Tibial artery (tissue), 4 donors: ENCODE results near the gene KCP.

Experiments used
- DNase-seq, 2 donors: peaks; one replicate each; pipeline ENCODE4 v3.0.0-alpha.2; 2019
- H3K27ac ChIP-seq, 2 donors: fragments of 200-600 bp; sonication (generic) in 1 of 2; 1 replicate in 1 of 2; 2 replicates in 1 of 2; pipeline ENCODE4 v1.5.1; 2018 to 2019; ENCODE audit warnings: mild to moderate bottlenecking in 1 of 2
- H3K27me3 ChIP-seq, 2 donors: fragments of 200-600 bp; sonication (generic) in 1 of 2; one replicate each; pipeline versions ENCODE4 v1.5.1 to v1.6.0; 2016 to 2019
- H3K36me3 ChIP-seq, 3 donors: fragments of 200-600 bp; sonication (generic) in 2 of 3; one replicate each; pipeline ENCODE4 v1.5.1; 2016 to 2019; ENCODE audit warnings: mild to moderate bottlenecking in 2 of 3
- H3K4me1 ChIP-seq, 4 donors: fragments of 200-600 bp; sonication (generic) in 2 of 4; 1 replicate in 3 of 4; 2 replicates in 1 of 4; pipeline ENCODE4 v1.5.1; 2016 to 2019
- H3K4me3 ChIP-seq, 2 donors: fragments of 200-600 bp; sonication (generic) in 1 of 2; 1 replicate in 1 of 2; 2 replicates in 1 of 2; pipeline ENCODE4 v1.5.1; 2018 to 2019; ENCODE audit warnings: mild to moderate bottlenecking in 2 of 2
- H3K9me3 ChIP-seq, 3 donors: fragments of 200-600 bp; sonication (generic) in 1 of 3; one replicate each; pipeline ENCODE4 v1.5.1; 2016 to 2019
- intact Hi-C: fragments of 100-400 bp; cut with DNase I; formaldehyde crosslinking; loops from one replicate; pipeline ENCODE4 v1.15.0; 2023; ENCODE audit warnings: low total_unique reads
- TF ChIP-seq, protein P1 (sequence below), 2 experiments: fragments of 200-600 bp in 1 of 2; fragments of 450-650 bp in 1 of 2; IDR thresholded peaks; one replicate each; pipeline ENCODE4 v1.5.1; 2017 to 2019; ENCODE audit warnings: antibody characterized with exemption in 2 of 2, mild to moderate bottlenecking in 1 of 2, moderate library complexity in 1 of 2

KCP gene

DNA sequence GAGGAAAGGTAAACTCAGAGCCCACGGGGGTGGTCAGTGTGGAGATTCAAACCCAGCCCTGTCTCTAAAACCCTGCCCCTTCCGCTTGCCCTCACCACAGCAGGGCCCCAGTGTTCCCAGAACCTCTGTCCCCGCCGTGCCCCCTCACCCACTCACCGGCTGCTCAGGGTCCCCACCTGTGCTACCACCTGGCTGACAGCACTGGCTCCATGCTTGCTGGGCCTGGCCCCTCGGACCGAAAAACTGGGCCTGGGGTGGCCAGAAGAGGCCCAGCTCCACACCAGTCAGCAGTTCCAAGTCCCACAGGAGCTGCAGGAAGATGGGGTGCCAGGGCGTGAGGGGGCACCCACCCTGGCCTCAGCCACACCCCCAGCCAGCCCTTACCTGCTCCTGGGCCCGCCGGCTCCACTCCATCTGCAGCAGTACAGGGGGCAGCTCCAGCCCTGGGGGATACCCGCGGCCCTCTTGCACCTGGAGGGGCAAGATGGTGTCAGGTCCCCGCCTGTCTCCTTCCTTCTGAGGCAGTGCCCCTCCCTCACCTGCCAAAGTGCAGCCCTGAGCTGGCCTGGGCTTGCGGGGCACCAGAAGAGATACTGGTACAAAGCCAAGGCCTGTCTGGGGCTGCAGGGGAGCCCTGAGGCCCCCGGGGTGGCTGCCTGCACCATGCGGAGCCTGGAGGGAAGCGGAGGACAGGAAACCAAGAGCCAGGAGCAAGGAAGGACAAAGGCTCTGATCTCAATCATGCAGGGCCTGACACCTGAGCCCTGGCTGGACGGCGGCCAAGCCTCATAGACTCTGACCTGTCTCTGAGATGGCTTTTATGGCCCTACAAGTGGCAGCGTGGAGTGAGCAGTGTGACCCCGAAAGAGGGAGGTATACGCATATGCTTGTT is 36.1 kb downstream of the KCP start:
- Histone ChIP-seq H3K9me3 (no peaks in the 10 kb centered on the region), H3K27me3 (peaks cover 0 to 8% of the 10 kb centered on the region in 2 donors), H3K4me1 (peaks cover 0 to 10% (median 8%) of the 10 kb centered on the region in 4 donors), H3K4me3 (no peak overlapping the region), H3K36me3 (no peaks in the 10 kb centered on the region), H3K27ac (no peak overlapping the region)
- intact Hi-C loops: no loop called here
- DNase-seq: no peak
- TF ChIP-seq, protein P1, sequence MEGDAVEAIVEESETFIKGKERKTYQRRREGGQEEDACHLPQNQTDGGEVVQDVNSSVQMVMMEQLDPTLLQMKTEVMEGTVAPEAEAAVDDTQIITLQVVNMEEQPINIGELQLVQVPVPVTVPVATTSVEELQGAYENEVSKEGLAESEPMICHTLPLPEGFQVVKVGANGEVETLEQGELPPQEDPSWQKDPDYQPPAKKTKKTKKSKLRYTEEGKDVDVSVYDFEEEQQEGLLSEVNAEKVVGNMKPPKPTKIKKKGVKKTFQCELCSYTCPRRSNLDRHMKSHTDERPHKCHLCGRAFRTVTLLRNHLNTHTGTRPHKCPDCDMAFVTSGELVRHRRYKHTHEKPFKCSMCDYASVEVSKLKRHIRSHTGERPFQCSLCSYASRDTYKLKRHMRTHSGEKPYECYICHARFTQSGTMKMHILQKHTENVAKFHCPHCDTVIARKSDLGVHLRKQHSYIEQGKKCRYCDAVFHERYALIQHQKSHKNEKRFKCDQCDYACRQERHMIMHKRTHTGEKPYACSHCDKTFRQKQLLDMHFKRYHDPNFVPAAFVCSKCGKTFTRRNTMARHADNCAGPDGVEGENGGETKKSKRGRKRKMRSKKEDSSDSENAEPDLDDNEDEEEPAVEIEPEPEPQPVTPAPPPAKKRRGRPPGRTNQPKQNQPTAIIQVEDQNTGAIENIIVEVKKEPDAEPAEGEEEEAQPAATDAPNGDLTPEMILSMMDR (IDR thresholded peaks at IDR 0.05): no peak

DNA sequence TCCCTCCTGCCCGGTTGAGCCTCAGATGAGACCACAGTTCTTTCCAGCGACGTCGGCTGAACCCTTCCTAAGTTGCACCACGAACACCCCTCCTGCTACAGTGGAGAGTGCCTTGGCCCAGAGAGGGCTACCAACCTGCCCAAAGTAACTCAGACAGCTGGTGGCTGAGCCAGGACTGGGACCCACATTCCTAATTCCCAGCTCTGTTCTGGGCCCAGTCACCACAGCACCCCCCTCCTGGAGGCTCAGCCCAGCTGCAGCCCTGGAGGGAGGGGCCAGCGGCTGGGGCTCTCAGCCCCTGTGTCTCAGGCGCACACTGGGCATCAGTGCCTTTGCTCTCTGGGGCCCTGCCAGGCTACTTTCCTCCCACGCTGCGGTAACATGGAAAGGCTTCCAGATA is 37.3 kb downstream of the KCP start:
- Histone ChIP-seq H3K4me3 (no peak overlapping the region), H3K27ac (no peak overlapping the region), H3K9me3 (no peaks in the 10 kb centered on the region), H3K36me3 (no peaks in the 10 kb centered on the region), H3K27me3 (peaks cover 0 to 8% of the 10 kb centered on the region in 2 donors), H3K4me1 (peaks cover 0 to 22% (median 19%) of the 10 kb centered on the region in 4 donors)
- no peak for DNase-seq
- TF ChIP-seq, protein P1 (IDR thresholded peaks at IDR 0.05): no peak
- intact Hi-C loops: no loop called here

DNA sequence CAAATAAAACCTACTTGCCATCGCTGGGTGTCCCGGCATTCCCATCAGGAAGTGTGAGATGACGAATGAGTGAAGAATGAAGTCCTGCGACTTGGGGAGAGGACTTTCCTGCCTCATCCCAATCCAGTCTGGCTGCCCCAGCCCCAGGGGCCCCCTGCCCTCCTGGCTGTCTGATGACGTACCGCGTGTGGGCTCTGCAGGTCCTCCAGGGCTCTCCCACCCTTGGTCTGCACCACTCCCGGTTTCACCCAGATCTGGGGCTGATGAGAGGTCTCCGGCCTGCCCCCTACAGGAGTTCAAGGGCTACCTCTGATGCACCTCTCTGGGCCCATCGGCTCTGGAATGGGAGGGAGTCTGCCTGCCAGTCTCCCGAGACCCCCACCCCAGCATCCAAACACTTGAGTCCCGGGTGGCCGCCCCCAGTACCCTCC is 38.1 kb downstream of the KCP start:
- H3K4me3 ChIP-seq: no peak overlapping the region
- H3K27ac ChIP-seq: no peak overlapping the region

DNA sequence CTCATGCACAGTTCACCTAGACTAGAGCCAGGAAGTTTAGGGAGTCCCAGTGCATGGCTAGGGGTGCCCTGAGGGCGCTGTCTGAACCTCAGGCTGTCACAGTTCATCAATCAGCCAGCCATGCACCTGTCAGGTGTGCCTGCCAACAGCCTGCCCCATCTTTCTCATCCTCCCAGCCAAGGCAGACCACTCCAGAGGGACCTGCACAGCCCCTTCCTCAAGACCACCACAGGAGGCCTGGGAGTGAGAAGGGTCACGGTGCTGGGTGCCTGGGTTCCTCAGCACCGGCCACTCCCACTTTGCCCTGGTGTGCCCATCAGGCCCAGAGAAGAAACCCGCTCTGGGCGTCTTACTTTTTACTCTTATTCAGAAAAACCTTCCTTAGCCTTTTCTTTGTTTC is 39.5 kb downstream of the KCP start:
- Histone ChIP-seq H3K36me3 (peaks cover 0 to 9% (median 1%) of the 10 kb centered on the region in 3 donors), H3K27ac (no peak overlapping the region), H3K27me3 (peaks cover 0 to 8% of the 10 kb centered on the region in 2 donors), H3K9me3 (no peaks in the 10 kb centered on the region), H3K4me3 (no peak overlapping the region), H3K4me1 (peaks cover 0 to 23% (median 19%) of the 10 kb centered on the region in 4 donors)
- DNase-seq: no peak
- intact Hi-C loops: no loop called here
- TF ChIP-seq, protein P1 (IDR thresholded peaks at IDR 0.05): no peak

More for the DNA sequence above, 38.1 kb downstream of the KCP start:
- intact Hi-C loops: no loop called here
- TF ChIP-seq, protein P1 (IDR thresholded peaks at IDR 0.05): no peak
- peaks cover 0 to 23% (median 19%) of the 10 kb centered on the region in 4 donors for H3K4me1 ChIP-seq
- peaks cover 0 to 8% of the 10 kb centered on the region in 2 donors for H3K27me3 ChIP-seq
- no peaks in the 10 kb centered on the region for H3K9me3 ChIP-seq
- DNase-seq: no peak
- H3K36me3 ChIP-seq: no peaks in the 10 kb centered on the region

DNA sequence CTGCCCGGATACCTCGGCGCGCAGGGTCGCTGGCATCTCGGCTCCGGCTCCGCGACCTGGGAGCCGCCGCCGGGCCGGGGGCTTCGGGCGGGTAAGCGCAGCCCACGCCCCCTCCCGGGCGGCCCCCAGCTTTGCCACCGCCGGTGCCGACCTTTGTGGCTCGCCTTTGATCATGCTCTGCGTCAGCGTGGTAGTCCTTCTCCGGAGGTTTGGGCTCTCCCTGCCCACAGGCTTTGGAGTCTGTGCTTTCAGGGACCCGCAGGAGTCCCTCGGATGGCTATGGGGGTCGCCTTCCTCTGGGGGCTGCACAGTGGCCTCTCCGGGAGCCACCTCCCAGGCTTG is 40.6 kb downstream of the KCP start:
- DNase-seq: no peak
- intact Hi-C loops: loop anchor here (10.0 kb wide), 1 partner anchor 135 kb away; the partner anchor contains the start of gene CALU
- peak overlapping the region; percentile 50 to 68 for H3K4me3 ChIP-seq
- peaks cover 0 to 25% (median 19%) of the 10 kb centered on the region in 4 donors for H3K4me1 ChIP-seq
- peaks cover 0 to 8% of the 10 kb centered on the region in 2 donors for H3K27me3 ChIP-seq
- H3K27ac ChIP-seq: peak overlapping the region in 1 of 2 donors; percentile 38
- TF ChIP-seq, protein P1 (IDR thresholded peaks at IDR 0.05): no peak
- peaks cover 8 to 21% (median 12%) of the 10 kb centered on the region in 3 donors for H3K36me3 ChIP-seq
- no peaks in the 10 kb centered on the region for H3K9me3 ChIP-seq
